ENCODE measurements around the gene PANX2. TPM values are rescaled to one million over a fixed set of nuclear protein-coding genes. Genes with fewer than 3 reads are reported as not detected.

PANX2 gene
- total and polyA plus RNA-seq, 2 experiments from 2014 or later, result 0.44 to 2.1 TPM

DNA sequence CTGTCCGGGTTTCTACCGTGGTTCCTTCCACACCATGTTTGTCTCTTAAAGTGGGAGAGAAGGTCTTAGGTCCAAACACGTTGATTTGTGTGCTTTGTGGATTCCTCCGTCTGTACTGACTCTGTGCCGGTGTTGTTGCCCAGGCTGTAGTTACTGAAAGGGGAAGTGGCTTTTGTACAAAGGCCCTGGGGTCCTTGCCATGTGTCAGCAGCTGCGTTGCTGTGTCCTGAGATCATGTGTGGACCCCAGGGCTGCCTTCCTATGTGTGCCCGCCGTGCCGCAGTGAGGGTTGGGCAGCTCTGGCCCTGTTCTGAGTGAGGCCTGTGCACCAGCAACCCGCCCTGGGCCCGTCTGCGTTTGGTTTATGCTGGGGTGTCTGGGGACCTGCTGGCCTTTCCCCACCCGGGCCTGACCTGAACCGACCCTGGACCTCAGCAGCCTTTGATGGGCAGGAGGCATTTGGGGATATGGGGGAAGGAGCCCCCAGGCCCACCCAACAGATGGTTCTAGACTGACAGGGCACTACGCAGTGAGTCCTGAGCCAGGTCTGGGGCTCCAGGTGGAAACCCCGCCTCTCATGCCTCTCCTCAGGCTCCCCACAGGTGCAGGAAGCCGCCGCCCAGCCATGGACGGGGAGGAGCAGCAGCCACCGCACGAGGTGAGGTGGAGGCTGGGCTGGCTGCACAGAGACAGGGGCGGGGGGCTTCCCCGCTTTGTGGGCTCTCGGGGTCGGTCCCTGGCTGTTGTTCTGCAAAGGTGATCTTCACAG, 22.1 kb downstream of the PANX2 start:
- Histone ChIP-seq H3K4me1 (ENCODE audit: insufficient read depth) (peaks cover 34% of the 10 kb centered on the region), H3K79me2 (peaks cover 42% of the 10 kb centered on the region), H3K27me3 (no peaks in the 10 kb centered on the region), H3K4me3 (no peak overlapping the region), H4K20me1 (ENCODE audit: insufficient read depth, poor library complexity, severe bottlenecking) (no peaks in the 10 kb centered on the region), H3K9me3 (ENCODE audit: low read depth) (no peaks in the 10 kb centered on the region), H3K4me2 (no peak overlapping the region), H3K9me2 (replicated peaks; ENCODE audit: insufficient read depth) (no peaks in the 10 kb centered on the region), H2AFZ (no peak overlapping the region), H3K27ac (no peak overlapping the region), H3K36me3 (replicated peaks; ENCODE audit: insufficient read depth, low read depth) (no peaks in the 10 kb centered on the region)
- DNase-seq (ENCODE audit: low spot score), result no peak
- WGBS (ENCODE audit: low lambda C conversion rate, missing lambda C conversion rate), result 87% methylated on average over 25 of the region's 25 CpGs
- no peak for TF ChIP-seq EZH2phosphoT487 (IDR thresholded peaks at IDR 0.05; ENCODE audit: low read depth, severe bottlenecking, unreplicated experiment)
- TF ChIP-seq, protein P1, sequence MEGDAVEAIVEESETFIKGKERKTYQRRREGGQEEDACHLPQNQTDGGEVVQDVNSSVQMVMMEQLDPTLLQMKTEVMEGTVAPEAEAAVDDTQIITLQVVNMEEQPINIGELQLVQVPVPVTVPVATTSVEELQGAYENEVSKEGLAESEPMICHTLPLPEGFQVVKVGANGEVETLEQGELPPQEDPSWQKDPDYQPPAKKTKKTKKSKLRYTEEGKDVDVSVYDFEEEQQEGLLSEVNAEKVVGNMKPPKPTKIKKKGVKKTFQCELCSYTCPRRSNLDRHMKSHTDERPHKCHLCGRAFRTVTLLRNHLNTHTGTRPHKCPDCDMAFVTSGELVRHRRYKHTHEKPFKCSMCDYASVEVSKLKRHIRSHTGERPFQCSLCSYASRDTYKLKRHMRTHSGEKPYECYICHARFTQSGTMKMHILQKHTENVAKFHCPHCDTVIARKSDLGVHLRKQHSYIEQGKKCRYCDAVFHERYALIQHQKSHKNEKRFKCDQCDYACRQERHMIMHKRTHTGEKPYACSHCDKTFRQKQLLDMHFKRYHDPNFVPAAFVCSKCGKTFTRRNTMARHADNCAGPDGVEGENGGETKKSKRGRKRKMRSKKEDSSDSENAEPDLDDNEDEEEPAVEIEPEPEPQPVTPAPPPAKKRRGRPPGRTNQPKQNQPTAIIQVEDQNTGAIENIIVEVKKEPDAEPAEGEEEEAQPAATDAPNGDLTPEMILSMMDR (IDR thresholded peaks at IDR 0.05; ENCODE audit: poor library complexity), result no peak
- no peak for TF ChIP-seq EZH2 (IDR thresholded peaks at IDR 0.05; ENCODE audit: borderline replicate concordance)

DNA sequence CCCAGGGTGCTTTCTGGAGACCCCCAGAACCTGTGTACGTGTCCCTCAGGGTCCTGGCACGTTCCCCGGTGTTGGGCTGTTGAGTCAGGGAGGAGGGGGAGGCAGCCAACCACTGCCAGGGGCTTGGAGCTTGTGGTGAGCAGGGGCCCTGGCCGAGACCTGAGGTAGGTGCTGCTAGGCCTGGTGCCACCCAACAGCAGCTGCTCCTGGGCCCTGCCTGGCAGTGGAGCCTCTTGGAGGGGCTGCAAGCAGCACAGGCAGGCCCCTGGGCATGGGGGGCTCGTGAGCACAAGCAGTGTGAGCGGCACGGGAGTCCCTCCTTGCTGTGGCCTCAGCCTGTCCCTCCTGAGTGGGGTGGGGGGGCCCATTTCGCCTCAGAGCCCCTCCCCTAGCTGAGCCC, 23.1 kb downstream of the PANX2 start:
- no peak overlapping the region for H3K4me3 ChIP-seq
- no peaks in the 10 kb centered on the region for H3K27me3 ChIP-seq
- TF ChIP-seq EZH2 (IDR thresholded peaks at IDR 0.05; ENCODE audit: borderline replicate concordance) (no peak), EZH2phosphoT487 (IDR thresholded peaks at IDR 0.05; ENCODE audit: low read depth, severe bottlenecking, unreplicated experiment) (no peak)
- TF ChIP-seq, protein P1 (IDR thresholded peaks at IDR 0.05; ENCODE audit: poor library complexity), result no peak
- peaks cover 32% of the 10 kb centered on the region for H3K79me2 ChIP-seq
- 100% methylated on average over 5 of the region's 8 CpGs for WGBS (ENCODE audit: low lambda C conversion rate, missing lambda C conversion rate)
- H2AFZ ChIP-seq, result no peak overlapping the region
- H3K36me3 ChIP-seq (replicated peaks; ENCODE audit: insufficient read depth, low read depth), result no peaks in the 10 kb centered on the region
- H3K27ac ChIP-seq, result no peak overlapping the region
- H3K9me2 ChIP-seq (replicated peaks; ENCODE audit: insufficient read depth), result no peaks in the 10 kb centered on the region
- no peak overlapping the region for H3K4me2 ChIP-seq
- no peak for DNase-seq (ENCODE audit: low spot score)
- H3K9me3 ChIP-seq (ENCODE audit: low read depth), result no peaks in the 10 kb centered on the region
- no peaks in the 10 kb centered on the region for H4K20me1 ChIP-seq (ENCODE audit: insufficient read depth, poor library complexity, severe bottlenecking)
- peaks cover 34% of the 10 kb centered on the region for H3K4me1 ChIP-seq (ENCODE audit: insufficient read depth)

DNA sequence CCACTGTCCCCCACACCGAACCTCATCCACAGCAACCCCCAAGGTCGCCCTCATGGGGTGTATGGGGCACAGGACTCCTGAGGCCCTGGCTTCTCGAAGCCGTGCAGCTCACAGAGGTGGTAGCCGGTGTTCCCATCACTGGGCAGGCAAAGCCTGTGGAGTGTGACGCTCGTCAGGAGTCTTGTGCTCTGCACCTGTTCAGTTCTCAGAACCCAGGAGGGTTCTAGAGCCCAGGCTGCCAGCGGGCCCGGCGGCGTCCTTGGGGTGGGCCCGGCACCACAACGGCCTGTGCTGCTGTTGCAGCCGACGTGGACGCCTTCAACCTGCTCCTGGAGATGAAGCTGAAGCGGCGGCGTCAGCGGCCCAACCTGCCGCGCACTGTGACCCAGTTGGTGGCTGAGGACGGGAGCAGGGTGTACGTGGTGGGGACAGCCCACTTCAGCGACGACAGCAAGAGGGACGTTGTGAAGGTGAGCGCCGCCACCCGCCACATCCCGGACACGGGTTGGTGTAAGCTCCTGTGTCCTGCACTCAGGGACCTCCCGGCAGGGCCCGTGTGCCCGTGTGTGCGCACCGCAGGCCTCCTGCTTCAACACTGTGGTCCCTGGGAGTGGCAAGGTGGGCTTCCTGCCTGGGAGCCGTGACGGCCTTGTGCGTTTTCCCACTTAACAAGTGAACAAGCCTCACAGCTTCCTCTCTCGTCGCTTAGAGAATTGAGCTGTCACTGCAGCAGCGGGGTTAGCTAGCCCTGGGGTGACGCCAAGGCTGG, 23.7 kb downstream of the PANX2 start:
- no peak overlapping the region for H3K4me3 ChIP-seq
- H3K27me3 ChIP-seq, result no peaks in the 10 kb centered on the region
- H3K79me2 ChIP-seq, result peaks cover 26% of the 10 kb centered on the region
- H3K4me1 ChIP-seq (ENCODE audit: insufficient read depth), result peaks cover 28% of the 10 kb centered on the region
- H3K9me3 ChIP-seq (ENCODE audit: low read depth), result no peaks in the 10 kb centered on the region
- no peak for DNase-seq (ENCODE audit: low spot score)
- H3K4me2 ChIP-seq, result no peak overlapping the region
- H3K27ac ChIP-seq, result no peak overlapping the region
- H3K9me2 ChIP-seq (replicated peaks; ENCODE audit: insufficient read depth), result no peaks in the 10 kb centered on the region
- H4K20me1 ChIP-seq (ENCODE audit: insufficient read depth, poor library complexity, severe bottlenecking), result no peaks in the 10 kb centered on the region
- 97% methylated on average over 43 of the region's 44 CpGs for WGBS (ENCODE audit: low lambda C conversion rate, missing lambda C conversion rate)
- H2AFZ ChIP-seq, result no peak overlapping the region
- no peaks in the 10 kb centered on the region for H3K36me3 ChIP-seq (replicated peaks; ENCODE audit: insufficient read depth, low read depth)
- TF ChIP-seq EZH2 (IDR thresholded peaks at IDR 0.05; ENCODE audit: borderline replicate concordance) (no peak), EZH2phosphoT487 (IDR thresholded peaks at IDR 0.05; ENCODE audit: low read depth, severe bottlenecking, unreplicated experiment) (no peak)
- TF ChIP-seq, protein P1 (IDR thresholded peaks at IDR 0.05; ENCODE audit: poor library complexity), result no peak
